Stimulated activated CD4-positive, alpha-beta T cell treated with anti-CD3 and anti-CD28 coated beads, Interleukin-12 subunit alpha, Interleukin-12 subunit beta, amount 100 ng/mL, for 24 hours (primary cell): ENCODE results near the gene P2RY4.
"Not testable (repeated sequence)": the region's sequence is repeated elsewhere in the genome, so short reads cannot be mapped to it uniquely, and the experiment has no call there.

Experiments
- DNase-seq, 2 experiments: peaks; one replicate each; pipeline ENCODE4 v3.0.0-alpha.2; 2020; ENCODE audit warnings: low read depth in 2 of 2

The P2RY4 gene

GRCh38 chrX:70260104-70260503, at the start of gene P2RY4:
Gene P2RY4 (minus strand): TSS chrX:70260204. CDS start chrX:70259624, 580 bp downstream.
- no peak for DNase-seq

GRCh38 chrX:70301716-70302115, 41.7 kb upstream of the P2RY4 start:
- DNase-seq, result no peak

- no peak for DNase-seq
Observed at GRCh38 chrX:70293621-70294020, 33.6 kb upstream of the P2RY4 start.

- no peak for DNase-seq
Observed at GRCh38 chrX:70292788-70293187, 32.8 kb upstream of the P2RY4 start.

- peak; percentile 47 to 68 for DNase-seq
Observed at GRCh38 chrX:70289793-70290770, 30.1 kb upstream of the P2RY4 start, which contains the start of the genes KIF4A and PDZD11. Gene KIF4A (plus strand): TSS chrX:70290104. CDS start chrX:70290459, 355 bp downstream. Gene PDZD11 (minus strand): TSS chrX:70289927. CDS start chrX:70289341, 586 bp downstream.

- DNase-seq, result no peak
Observed at GRCh38 chrX:70289168-70289792, 29.3 kb upstream of the P2RY4 start.

- no peak for DNase-seq
Observed at GRCh38 chrX:70281951-70282350, 21.9 kb upstream of the P2RY4 start, which contains the start of gene RAB41. Gene RAB41 (plus strand): TSS chrX:70282172. CDS start chrX:70282218, 46 bp downstream.

- no peak for DNase-seq
Observed at GRCh38 chrX:70280573-70280972, 20.6 kb upstream of the P2RY4 start.

GRCh38 chrX:70279081-70279480, 19.1 kb upstream of the P2RY4 start:
- no peak for DNase-seq

GRCh38 chrX:70274029-70274428, 14.0 kb upstream of the P2RY4 start:
- DNase-seq, result not testable (repeated sequence)

- DNase-seq, result no peak
Observed at GRCh38 chrX:70268034-70268433, 8.0 kb upstream of the P2RY4 start, which contains the start of gene ARR3. Gene ARR3 (plus strand): TSS chrX:70268334. CDS start chrX:70269386, 1,052 bp downstream.

- no peak for DNase-seq
Observed at GRCh38 chrX:70264784-70265183, 4.8 kb upstream of the P2RY4 start.

- peak in 1 of 2 experiments; percentile 10 for DNase-seq
Observed at GRCh38 chrX:70262952-70263567, 3.1 kb upstream of the P2RY4 start.

- no peak for DNase-seq
Observed at GRCh38 chrX:70257423-70258288, 2.3 kb downstream of the P2RY4 start.

GRCh38 chrX:70255452-70255851, 4.6 kb downstream of the P2RY4 start:
- DNase-seq, result no peak

- no peak for DNase-seq
Observed at GRCh38 chrX:70254909-70255308, 5.1 kb downstream of the P2RY4 start.

- no peak for DNase-seq
Observed at GRCh38 chrX:70254063-70254400, 6.0 kb downstream of the P2RY4 start.

- DNase-seq, result no peak
Observed at GRCh38 chrX:70253377-70254062, 6.5 kb downstream of the P2RY4 start.

GRCh38 chrX:70252491-70252890, 7.5 kb downstream of the P2RY4 start:
- DNase-seq, result no peak

GRCh38 chrX:70247252-70247651, 12.8 kb downstream of the P2RY4 start:
- DNase-seq, result no peak

- no peak for DNase-seq
Observed at GRCh38 chrX:70244881-70245280, 15.1 kb downstream of the P2RY4 start.
